ENCODE results near the gene TRAPPC6A. TPM values are rescaled to one million over a fixed set of nuclear protein-coding genes. Genes with fewer than 3 reads are reported as not detected.

The TRAPPC6A gene
- total and polyA plus RNA-seq, 2 of the 13 experiments (the other 11 are each of a cell fraction or from before 2014, with no cell fraction given): 6.5 to 21.0 TPM

- TF ChIP-seq ZNF687 (CRISPR knock-in tag; IDR thresholded peaks at IDR 0.05) (peak; percentile 56), TBP (CRISPR knock-in tag; IDR thresholded peaks at IDR 0.05) (no peak), ZNF260 (CRISPR knock-in tag; IDR thresholded peaks at IDR 0.05; ENCODE audit: borderline replicate concordance, low read depth) (no peak), MTA3 (CRISPR knock-in tag; IDR thresholded peaks at IDR 0.05) (no peak), ZNF629 (CRISPR knock-in tag; conservative IDR thresholded peaks at IDR 0.05) (no peak), ZNF232 (CRISPR knock-in tag; IDR thresholded peaks at IDR 0.05; ENCODE audit: borderline replicate concordance) (0 out of 2 replicates have a peak, but pooled peaks have one; percentile 12), ZBTB4 (CRISPR knock-in tag; IDR thresholded peaks at IDR 0.05; ENCODE audit: borderline replicate concordance) (no peak), ZNF780A (CRISPR knock-in tag; IDR thresholded peaks at IDR 0.05) (no peak), CREM (IDR thresholded peaks at IDR 0.05) (peak; percentile 96), CREM (CRISPR knock-in tag; IDR thresholded peaks at IDR 0.05) (no peak), THAP8 (CRISPR knock-in tag; IDR thresholded peaks at IDR 0.05; ENCODE audit: borderline replicate concordance) (no peak), ZNF891 (CRISPR knock-in tag; IDR thresholded peaks at IDR 0.05) (no peak), HOXA9 (CRISPR knock-in tag; IDR thresholded peaks at IDR 0.05; ENCODE audit: borderline replicate concordance) (no peak), MTA1 (CRISPR knock-in tag; IDR thresholded peaks at IDR 0.05; ENCODE audit: borderline replicate concordance) (no peak), RFX5 (IDR thresholded peaks at IDR 0.05; ENCODE audit: low read depth, low read length) (peak; percentile 99), SALL2 (CRISPR knock-in tag; IDR thresholded peaks at IDR 0.05) (peak; percentile 33; the same call in 1 of the 2 replicates), SSRP1 (CRISPR knock-in tag; IDR thresholded peaks at IDR 0.05) (no peak), AKAP8 (CRISPR knock-in tag; IDR thresholded peaks at IDR 0.05) (no peak), CC2D1A (CRISPR knock-in tag; IDR thresholded peaks at IDR 0.05) (no peak), ZFP36L1 (CRISPR knock-in tag; IDR thresholded peaks at IDR 0.05) (no peak), ZNF333 (CRISPR knock-in tag; IDR thresholded peaks at IDR 0.05; ENCODE audit: borderline replicate concordance) (no peak), NPAS2 (CRISPR knock-in tag; IDR thresholded peaks at IDR 0.05; ENCODE audit: borderline replicate concordance) (no peak), NCOA1 (CRISPR knock-in tag; IDR thresholded peaks at IDR 0.05) (no peak)
Measured at GRCh38 chr19:45178262-45179071, 430 bp upstream of the TRAPPC6A start, which contains the start of gene BLOC1S3 (continued).

Measured in HepG2 (cell line).